Panc1 (cell line): ENCODE measurements around the gene NHLRC2. TPM values are rescaled to one million over a fixed set of nuclear protein-coding genes. Genes with fewer than 3 reads are reported as not detected.

ENCODE experiments used
- ATAC-seq: fragments of 200-7000 bp; cut with Tn5 transposase; 2 replicates; pipeline ENCODE4 v1.9.1; 2020; ENCODE audit warnings: mild to moderate bottlenecking, moderate library complexity
- BruUV-seq: library from RNA; stranded (reverse); fragments of 400-500 nt; replicated peaks from 2 replicates; lab custom pipeline; 2021; lab: Mats Ljungman, UMichigan
- CTCF ChIA-PET: fragments of 300-600 bp; sonication (Branson Sonifier 250); formaldehyde crosslinking; loops from one replicate; lab custom pipeline; 2022; ENCODE audit warnings: antibody characterized with exemption; lab: Charles Lee
- POLR2A ChIA-PET: fragments of 300-600 bp; sonication (Branson Sonifier 250); formaldehyde crosslinking; loops from one replicate; lab custom pipeline; 2022; ENCODE audit warnings: antibody characterized with exemption; lab: Charles Lee
- DNase-seq: peaks from one replicate; pipeline ENCODE4 v3.0.0-alpha.2; 2010; ENCODE audit warnings: low read depth, low spot score
- H3K27ac ChIP-seq: 2 replicates; pipeline ENCODE4 v1.5.1; 2011; ENCODE audit warnings: mild to moderate bottlenecking, low read length, inconsistent platforms
- H3K27me3 ChIP-seq: fragments of 200-500 bp; sonication (Bioruptor generic); 2 replicates; pipeline ENCODE4 v1.6.0; 2014; ENCODE audit warnings: low read length, inconsistent platforms; ENCODE audit not compliant: control insufficient read depth, insufficient read depth
- H3K36me3 ChIP-seq: fragments of 200-500 bp; sonication (Bioruptor generic); 2 replicates; pipeline ENCODE4 v1.5.1; 2014; ENCODE audit warnings: inconsistent platforms, mild to moderate bottlenecking, low read length, moderate library complexity; ENCODE audit not compliant: control insufficient read depth, insufficient read depth
- H3K4me1 ChIP-seq: 2 replicates; pipeline ENCODE4 v1.5.1; 2011; ENCODE audit warnings: inconsistent platforms, mild to moderate bottlenecking, low read length, moderate library complexity; ENCODE audit not compliant: control insufficient read depth, insufficient read depth
- H3K4me3 ChIP-seq, 2 experiments: 2 replicates each; pipeline ENCODE4 v1.5.1; 2011 to 2012; ENCODE audit warnings: low read depth in 2 of 2, low read length in 2 of 2, mild to moderate bottlenecking in 2 of 2, inconsistent platforms in 1 of 2, moderate library complexity in 1 of 2
- H3K9me3 ChIP-seq: fragments of 200-500 bp; sonication (Bioruptor generic); 2 replicates; pipeline ENCODE4 v1.5.1; 2014; ENCODE audit warnings: low read depth, mild to moderate bottlenecking, inconsistent platforms, low read length, moderate library complexity; ENCODE audit not compliant: control insufficient read depth, insufficient read depth
- CTCF ChIP-seq: fragments of 450-650 bp; IDR thresholded peaks from 2 replicates; pipeline ENCODE4 v1.5.1; 2017; ENCODE audit warnings: mild to moderate bottlenecking
- POLR2AphosphoS5 ChIP-seq: IDR thresholded peaks from 2 replicates; pipeline ENCODE4 v1.6.1; 2012; ENCODE audit warnings: mild to moderate bottlenecking, low read depth, low read length, moderate library complexity
- REST ChIP-seq, 2 experiments: IDR thresholded peaks; 2 replicates each; pipeline ENCODE4 v1.6.1; 2011 to 2012; ENCODE audit warnings: low read depth in 2 of 2, control low read depth in 1 of 2, low read length in 1 of 2, mild to moderate bottlenecking in 1 of 2, moderate library complexity in 1 of 2; ENCODE audit not compliant: insufficient read depth in 1 of 2
- SIN3A ChIP-seq: IDR thresholded peaks from 2 replicates; pipeline ENCODE4 v1.6.1; 2012; ENCODE audit warnings: low read depth, mild to moderate bottlenecking, low read length, moderate library complexity, borderline replicate concordance; ENCODE audit not compliant: insufficient read depth
- TCF7L2 ChIP-seq: IDR thresholded peaks from 2 replicates; pipeline ENCODE4 v1.6.1; 2011; ENCODE audit warnings: mild to moderate bottlenecking, low read depth, low read length, inconsistent platforms
- in situ Hi-C: cut with HindIII; loops from 2 replicates; pipeline ENCODE4 v1.10.0; 2016; ENCODE audit warnings: low sequenced_read_pairs, low pct_unique_long_range_greater_than_20kb
- intact Hi-C: fragments of 100-400 bp; cut with micrococcal nuclease; formaldehyde crosslinking; loops from one replicate; pipeline ENCODE4 v1.10.0; 2022; ENCODE audit not compliant: unreplicated experiment
- total RNA-seq: library from RNA; stranded (reverse); gene quantifications from one replicate; pipeline ENCODE4 v1.2.1, GENCODE V29; 2021; ENCODE audit not compliant: unreplicated experiment

NHLRC2 gene
- total RNA-seq, 1 experiment from 2014 or later, result 47.3 TPM

GRCh38 chr10:113915540-113915939 is 61.1 kb downstream of the NHLRC2 start:
- no TSS peak for BruUV-seq
- Histone ChIP-seq H3K27ac (no peak overlapping the region), H3K27me3 (no peaks in the 10 kb centered on the region), H3K36me3 (no peaks in the 10 kb centered on the region), H3K4me1 (peaks cover 6% of the 10 kb centered on the region; the same call in 1 of the 2 replicates), H3K4me3 (no peak overlapping the region), H3K9me3 (no peaks in the 10 kb centered on the region)
- intact Hi-C loops (no loop called here), in situ Hi-C loops (no loop called here)
- POLR2A ChIA-PET, result no interaction called here
- ATAC-seq (no peak), DNase-seq (no peak)
- CTCF ChIA-PET, result no interaction called here
- TF ChIP-seq TCF7L2 (no peak), CTCF (no peak), SIN3A (no peak), POLR2AphosphoS5 (no peak), REST (IDR thresholded peaks at IDR 0.05; ENCODE audit: insufficient read depth in 1 of 2, low read depth in 2 of 2, low read length in 1 of 2) (no peak)

GRCh38 chr10:113916053-113916452 is 61.6 kb downstream of the NHLRC2 start:
- no TSS peak for BruUV-seq
- Histone ChIP-seq H3K27ac (0 out of 2 replicates have a peak overlapping the region, but pooled peaks have one; percentile 40), H3K27me3 (no peaks in the 10 kb centered on the region), H3K4me1 (peaks cover 6% of the 10 kb centered on the region; the same call in 1 of the 2 replicates), H3K4me3 (no peak overlapping the region), H3K36me3 (no peaks in the 10 kb centered on the region), H3K9me3 (no peaks in the 10 kb centered on the region)
- no peak for DNase-seq
- ChIA-PET POLR2A (no interaction called here), CTCF (no interaction called here)
- ATAC-seq, result peak; percentile 63
- TF ChIP-seq SIN3A, result no peak
- in situ Hi-C loops (no loop called here), intact Hi-C loops (no loop called here)

- no TSS peak for BruUV-seq
- no peak for DNase-seq
- intact Hi-C loops (no loop called here), in situ Hi-C loops (no loop called here)
- POLR2A ChIA-PET, result no interaction called here
- Histone ChIP-seq H3K4me3 (no peak overlapping the region), H3K27me3 (no peaks in the 10 kb centered on the region), H3K9me3 (no peaks in the 10 kb centered on the region), H3K4me1 (peaks cover 6% of the 10 kb centered on the region; the same call in 1 of the 2 replicates), H3K36me3 (no peaks in the 10 kb centered on the region), H3K27ac (no peak overlapping the region)
- ATAC-seq, result no peak
- CTCF ChIA-PET, result no interaction called here
- TF ChIP-seq CTCF (no peak), TCF7L2 (no peak), REST (IDR thresholded peaks at IDR 0.05; ENCODE audit: insufficient read depth in 1 of 2, low read depth in 2 of 2, low read length in 1 of 2) (no peak), SIN3A (no peak), POLR2AphosphoS5 (no peak)
These were observed 63.2 kb downstream of the NHLRC2 start for GRCh38 chr10:113917636-113918035.
